Endothelial cell (in vitro differentiated cells): ENCODE measurements around the gene LCLAT1. TPM values are rescaled to one million over a fixed set of nuclear protein-coding genes. Genes with fewer than 3 reads are reported as not detected.

Experiments
- DNase-seq: peaks from one replicate; pipeline ENCODE4 v3.0.0; 2021; ENCODE audit warnings: low spot score
- H3K27ac Mint-ChIP-seq: one replicate; pipeline ENCODE4 v1.8.0; 2021; ENCODE audit warnings: mixed read lengths, inconsistent platforms; ENCODE audit not compliant: unreplicated experiment
- H3K27me3 Mint-ChIP-seq: one replicate; pipeline ENCODE4 v1.8.0; 2021; ENCODE audit warnings: mild to moderate bottlenecking, moderate library complexity, mixed read lengths, inconsistent platforms; ENCODE audit not compliant: unreplicated experiment
- H3K36me3 Mint-ChIP-seq: one replicate; pipeline ENCODE4 v1.8.0; 2021; ENCODE audit warnings: mild to moderate bottlenecking, low read depth, mixed read lengths, inconsistent platforms; ENCODE audit not compliant: unreplicated experiment
- H3K4me1 Mint-ChIP-seq: one replicate; pipeline ENCODE4 v1.8.0; 2021; ENCODE audit warnings: mild to moderate bottlenecking, mixed read lengths, inconsistent platforms; ENCODE audit not compliant: unreplicated experiment
- H3K4me3 Mint-ChIP-seq: one replicate; pipeline ENCODE4 v1.8.0; 2021; ENCODE audit warnings: mild to moderate bottlenecking, mixed read lengths, inconsistent platforms; ENCODE audit not compliant: unreplicated experiment
- H3K9me3 Mint-ChIP-seq: one replicate; pipeline ENCODE4 v1.8.0; 2021; ENCODE audit warnings: mixed read lengths, inconsistent platforms; ENCODE audit not compliant: unreplicated experiment
- CTCF ChIP-seq: fragments of 200-600 bp; sonication (generic); IDR thresholded peaks from one replicate; pipeline ENCODE4 v1.5.0; 2021; ENCODE audit warnings: antibody characterized with exemption; ENCODE audit not compliant: unreplicated experiment
- total RNA-seq: library from RNA; stranded (reverse); fragmentation: NEBNext Ultra II Directional; extraction: Animal tissue kit (Norgen Biotek cat#: 25700); gene quantifications from one replicate; pipeline ENCODE4 v1.2.1, GENCODE V29; 2021; ENCODE audit not compliant: unreplicated experiment

Gene LCLAT1
- total RNA-seq, 1 donor from 2014 or later, result 20.9 TPM

- Mint-ChIP-seq H3K4me1 (peaks cover 13% of the 10 kb centered on the region), H3K36me3 (no peaks in the 10 kb centered on the region), H3K9me3 (no peaks in the 10 kb centered on the region), H3K4me3 (no peak overlapping the region), H3K27ac (no peak overlapping the region), H3K27me3 (peaks cover 2% of the 10 kb centered on the region)
- no peak for TF ChIP-seq CTCF
- DNase-seq, result no peak
Observed at GRCh38 chr2:30421026-30421603, 25.9 kb upstream of the LCLAT1 start.

DNA sequence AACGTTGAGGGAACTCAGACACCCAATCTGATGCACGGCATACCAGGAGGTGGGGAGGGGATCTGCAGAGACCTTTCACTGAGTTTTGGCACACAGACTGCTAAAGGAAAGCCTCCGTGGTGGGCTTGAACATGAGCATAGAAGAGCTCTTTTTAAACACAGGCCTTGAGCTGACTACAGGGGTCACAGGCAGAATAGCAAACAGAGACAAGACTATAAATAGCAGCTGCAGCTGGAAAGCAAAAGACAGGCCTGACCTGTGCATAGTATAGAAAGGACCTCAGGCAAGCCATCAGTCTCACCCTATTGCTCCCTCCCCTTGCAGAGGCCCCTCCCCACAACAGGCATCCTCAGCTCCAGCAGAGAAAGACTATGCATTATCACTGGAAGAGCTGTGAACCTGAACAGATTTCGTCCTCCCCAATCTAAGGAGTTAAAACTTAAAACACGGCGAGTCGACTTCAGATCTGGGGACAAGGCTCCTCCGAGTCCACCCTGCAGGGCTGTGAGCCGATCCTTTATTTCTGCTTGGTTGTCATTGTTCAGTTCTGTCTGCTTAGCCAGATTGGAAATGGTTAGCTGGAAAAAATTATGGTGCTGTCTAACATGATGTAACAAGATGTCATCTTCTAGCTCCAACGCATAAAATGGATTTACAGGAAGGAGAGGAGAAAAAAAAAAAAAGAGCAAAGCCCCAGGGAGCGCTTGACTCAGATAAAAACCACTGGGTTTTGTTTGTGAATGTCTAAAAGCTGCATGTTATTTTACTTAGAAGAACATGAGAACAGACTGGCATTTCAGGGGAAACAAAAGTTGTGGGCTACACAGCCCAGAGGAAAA lies 25.2 kb upstream of the LCLAT1 start:
- H3K4me1 Mint-ChIP-seq, result peaks cover 12% of the 10 kb centered on the region
- H3K36me3 Mint-ChIP-seq, result no peaks in the 10 kb centered on the region
- no peaks in the 10 kb centered on the region for H3K9me3 Mint-ChIP-seq
- peaks cover 2% of the 10 kb centered on the region for H3K27me3 Mint-ChIP-seq
- DNase-seq, result no peak
- no peak overlapping the region for H3K27ac Mint-ChIP-seq
- H3K4me3 Mint-ChIP-seq, result no peak overlapping the region
- TF ChIP-seq CTCF, result no peak

DNA sequence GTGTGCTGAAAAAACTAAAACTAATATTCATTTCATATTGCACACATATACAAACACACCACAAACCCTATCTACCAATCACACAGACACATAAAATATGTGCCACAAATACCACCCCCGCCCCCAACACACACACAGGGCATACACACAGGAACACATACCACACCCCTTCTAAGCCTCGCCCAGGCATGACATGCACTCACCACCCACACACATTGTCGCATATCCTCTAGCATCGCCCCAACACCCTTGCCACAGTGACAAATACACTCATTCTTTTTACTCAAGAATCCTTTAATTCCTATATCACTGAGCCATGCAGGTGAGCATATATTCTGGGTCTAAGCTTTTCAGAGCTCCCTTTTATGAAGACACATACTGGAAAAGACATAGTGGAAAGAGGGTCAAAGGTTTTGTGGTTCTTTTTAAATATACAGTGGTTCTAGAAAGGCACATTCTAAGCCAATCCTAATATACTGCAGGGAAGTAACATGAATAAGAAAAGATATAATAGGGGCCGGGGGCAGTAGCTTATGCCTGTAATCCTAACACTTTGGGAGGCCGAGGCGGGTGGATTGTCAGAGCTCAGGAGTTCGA lies 24.5 kb upstream of the LCLAT1 start:
- Mint-ChIP-seq H3K4me3 (no peak overlapping the region), H3K36me3 (no peaks in the 10 kb centered on the region), H3K9me3 (no peaks in the 10 kb centered on the region), H3K27me3 (peaks cover 2% of the 10 kb centered on the region), H3K27ac (no peak overlapping the region), H3K4me1 (peaks cover 7% of the 10 kb centered on the region)
- no peak for TF ChIP-seq CTCF
- no peak for DNase-seq

GRCh38 chr2:30424231-30424630 lies 22.8 kb upstream of the LCLAT1 start:
- no peak for DNase-seq
- no peak for TF ChIP-seq CTCF
- no peak overlapping the region for H3K27ac Mint-ChIP-seq
- no peaks in the 10 kb centered on the region for H3K36me3 Mint-ChIP-seq
- peaks cover 7% of the 10 kb centered on the region for H3K4me1 Mint-ChIP-seq
- H3K4me3 Mint-ChIP-seq, result no peak overlapping the region
- no peaks in the 10 kb centered on the region for H3K9me3 Mint-ChIP-seq
- peaks cover 2% of the 10 kb centered on the region for H3K27me3 Mint-ChIP-seq

DNA sequence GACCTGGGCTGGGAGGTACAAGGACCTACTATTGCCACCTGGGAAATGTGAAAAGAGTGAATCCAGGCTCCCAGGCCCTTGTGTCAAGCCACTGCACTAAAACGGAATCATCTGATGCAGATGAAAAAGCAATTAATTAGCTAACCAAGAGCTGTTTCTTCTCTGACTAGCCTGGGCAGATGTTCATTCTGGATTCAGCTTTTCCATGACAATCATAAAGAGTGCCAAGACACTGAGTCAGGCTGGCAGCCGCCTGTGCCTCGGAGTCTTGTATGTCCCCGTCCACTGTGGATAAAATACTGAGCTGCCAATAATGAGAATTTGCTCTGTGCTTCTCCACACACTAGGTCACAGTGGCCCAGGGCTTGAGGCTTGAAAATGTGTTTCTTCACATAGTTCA lies 21.7 kb upstream of the LCLAT1 start:
- Mint-ChIP-seq H3K27ac (no peak overlapping the region), H3K27me3 (peaks cover 2% of the 10 kb centered on the region), H3K4me3 (no peak overlapping the region), H3K9me3 (no peaks in the 10 kb centered on the region), H3K36me3 (no peaks in the 10 kb centered on the region), H3K4me1 (peaks cover 7% of the 10 kb centered on the region)
- no peak for DNase-seq
- TF ChIP-seq CTCF, result no peak
